CD4-positive, alpha-beta T cell treated with Interleukin-12 subunit alpha and Interleukin-12 subunit beta, for 1 hour (primary cell): ENCODE data around the gene PKD1.
A peak's percentile ranks its signal among the peaks of the same experiment; 100 is the strongest.

Experiments
- DNase-seq: peaks from one replicate; pipeline ENCODE4 v3.0.0-alpha.2; 2020

Gene PKD1

DNA sequence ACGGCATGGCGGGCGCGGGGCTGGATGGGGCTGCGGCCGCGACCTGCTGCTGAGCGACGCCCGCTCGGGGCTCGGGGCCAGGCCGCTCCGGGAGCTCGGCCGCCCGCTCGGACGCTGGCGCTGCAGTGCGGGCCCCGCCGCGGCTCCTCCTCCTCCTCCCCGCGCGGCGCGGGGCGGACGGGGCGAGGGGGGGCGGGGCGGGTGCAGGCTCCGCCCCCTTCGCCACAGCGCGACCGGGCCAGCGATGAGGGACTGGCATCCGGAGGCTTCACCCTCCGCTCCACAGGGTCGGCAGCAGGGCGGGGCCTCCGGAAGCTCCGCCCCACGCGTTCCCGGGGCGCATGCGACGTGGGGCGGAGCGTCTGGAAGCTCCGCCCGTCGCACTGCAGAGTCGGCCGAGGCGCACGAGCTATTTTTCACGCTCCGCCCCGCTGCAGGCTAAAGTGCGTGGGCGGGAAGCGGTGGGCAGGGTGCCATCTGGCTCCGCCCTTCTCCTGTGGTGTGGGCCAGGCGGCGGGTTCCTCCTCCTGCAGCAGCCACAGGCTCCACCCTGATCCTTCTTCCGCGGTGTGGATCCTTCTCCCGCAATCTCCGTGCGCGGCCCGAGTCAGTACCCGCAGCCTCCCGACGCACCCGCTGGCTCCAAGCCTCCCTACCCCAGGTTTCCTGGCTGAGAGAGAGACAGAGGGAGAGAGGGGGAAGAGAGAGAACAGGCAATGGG is at the start of gene PKD1:
Gene PKD1, minus strand, starts transcription at position 129 of the 721 bp plus-strand sequence. CDS start 209 bp downstream, outside the sequence.
- peak; percentile 99 for DNase-seq

DNA sequence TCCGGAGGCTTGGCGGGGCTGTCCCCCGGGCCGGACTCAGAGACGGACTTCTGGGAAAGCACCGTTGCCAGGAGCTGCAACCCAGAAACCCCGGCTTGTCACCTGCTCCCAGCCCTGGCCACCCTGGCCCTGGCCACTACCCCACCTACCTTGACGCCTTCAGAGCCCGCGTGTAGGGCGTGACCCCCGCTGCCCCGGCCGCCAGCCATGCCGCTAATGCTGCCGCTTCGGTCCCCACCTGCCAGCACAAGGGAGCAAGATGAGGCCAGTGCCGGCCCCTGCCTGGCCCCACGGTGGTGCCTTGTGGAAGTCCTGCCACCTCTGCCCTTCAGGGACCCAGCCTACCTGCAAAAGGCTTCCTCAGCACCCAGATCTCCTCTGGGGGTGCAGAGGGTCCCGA is 49.3 kb upstream of the PKD1 start:
- DNase-seq, result no peak

GRCh38 chr16:2184346-2184745 is 48.6 kb upstream of the PKD1 start:
- no peak for DNase-seq

DNA sequence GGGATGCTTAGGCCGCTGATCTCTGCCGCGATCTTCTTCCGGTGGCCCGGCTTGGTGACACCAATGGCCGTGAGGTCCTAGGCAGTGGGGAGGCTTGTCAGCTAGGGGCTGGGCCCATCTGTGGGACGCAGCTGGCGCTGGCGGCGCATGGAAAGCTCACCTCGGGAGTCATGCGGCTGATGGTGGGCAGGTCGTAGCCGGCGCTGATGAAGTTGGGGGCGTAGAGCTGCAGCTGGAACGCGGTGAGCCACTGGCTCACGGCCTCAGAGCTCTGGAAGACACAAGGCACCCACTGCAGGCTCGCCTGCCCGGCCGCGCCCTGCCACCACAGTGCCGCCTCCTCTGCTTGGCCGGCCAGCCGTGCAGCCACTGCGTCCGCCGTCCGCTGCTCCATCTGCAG is 48.0 kb upstream of the PKD1 start:
- no peak for DNase-seq

DNA sequence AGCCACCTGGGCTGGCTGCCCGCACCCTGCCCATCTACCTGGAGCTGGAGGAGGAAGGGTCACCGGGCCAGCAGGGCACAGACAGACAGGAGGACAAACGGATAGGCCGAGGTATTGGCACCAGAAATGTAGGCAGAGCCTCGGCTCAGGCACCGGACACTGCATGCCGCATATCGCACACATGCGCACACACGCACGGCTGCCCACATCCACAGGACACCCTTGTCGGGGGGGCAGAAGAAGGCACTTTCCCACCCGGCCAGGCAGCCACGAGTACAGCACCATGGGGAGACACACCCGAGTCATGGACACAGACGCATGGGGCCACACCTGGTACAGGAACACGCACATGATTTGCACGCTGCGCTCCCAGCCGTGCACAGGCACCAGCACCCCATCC is 46.3 kb upstream of the PKD1 start:
- no peak for DNase-seq

- DNase-seq, result no peak
Observed at GRCh38 chr16:2180962-2181923, 45.5 kb upstream of the PKD1 start.

DNA sequence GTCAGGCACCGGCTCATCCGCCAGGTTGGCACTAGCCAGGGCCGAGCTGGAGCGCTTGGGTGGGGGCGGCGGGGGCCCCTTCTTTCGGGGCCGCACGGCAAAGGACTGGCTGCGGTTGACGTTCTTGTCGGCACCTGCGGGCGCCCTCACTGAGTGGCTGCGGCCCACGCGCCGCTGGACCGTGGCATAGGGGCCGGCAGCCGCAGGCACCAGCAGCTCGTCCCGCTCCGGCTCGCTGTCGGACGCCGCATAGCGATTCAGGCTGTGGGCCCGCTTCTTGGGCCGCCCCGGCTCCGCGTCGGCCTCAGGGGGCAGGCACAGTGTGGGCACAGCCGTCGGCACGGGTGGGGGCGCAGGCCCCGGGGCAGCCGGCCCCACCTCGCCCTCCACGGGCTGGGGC is 44.8 kb upstream of the PKD1 start:
- DNase-seq, result no peak

- DNase-seq, result no peak
Observed at GRCh38 chr16:2179576-2179975, 43.9 kb upstream of the PKD1 start.

DNA sequence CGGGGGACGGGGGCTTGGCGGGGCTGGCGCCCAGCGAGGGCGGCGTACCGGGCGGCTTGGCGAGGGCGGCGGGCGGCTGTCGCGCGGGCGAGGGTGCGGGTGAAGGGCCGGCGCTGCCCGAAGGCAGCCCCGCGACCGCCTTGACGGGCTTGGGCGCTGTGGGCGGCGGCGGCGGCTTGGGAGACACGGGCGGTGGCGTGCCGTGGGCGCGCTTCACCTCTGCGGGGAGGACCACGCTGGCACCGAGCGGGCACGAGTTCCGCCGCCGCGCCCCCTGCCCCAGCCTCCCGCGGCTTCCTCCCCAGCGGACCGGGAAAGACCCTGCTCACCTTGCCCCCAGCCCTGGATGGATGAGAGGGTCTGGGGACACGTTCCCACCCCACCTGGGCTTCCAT is 43.4 kb upstream of the PKD1 start:
- no peak for DNase-seq

DNA sequence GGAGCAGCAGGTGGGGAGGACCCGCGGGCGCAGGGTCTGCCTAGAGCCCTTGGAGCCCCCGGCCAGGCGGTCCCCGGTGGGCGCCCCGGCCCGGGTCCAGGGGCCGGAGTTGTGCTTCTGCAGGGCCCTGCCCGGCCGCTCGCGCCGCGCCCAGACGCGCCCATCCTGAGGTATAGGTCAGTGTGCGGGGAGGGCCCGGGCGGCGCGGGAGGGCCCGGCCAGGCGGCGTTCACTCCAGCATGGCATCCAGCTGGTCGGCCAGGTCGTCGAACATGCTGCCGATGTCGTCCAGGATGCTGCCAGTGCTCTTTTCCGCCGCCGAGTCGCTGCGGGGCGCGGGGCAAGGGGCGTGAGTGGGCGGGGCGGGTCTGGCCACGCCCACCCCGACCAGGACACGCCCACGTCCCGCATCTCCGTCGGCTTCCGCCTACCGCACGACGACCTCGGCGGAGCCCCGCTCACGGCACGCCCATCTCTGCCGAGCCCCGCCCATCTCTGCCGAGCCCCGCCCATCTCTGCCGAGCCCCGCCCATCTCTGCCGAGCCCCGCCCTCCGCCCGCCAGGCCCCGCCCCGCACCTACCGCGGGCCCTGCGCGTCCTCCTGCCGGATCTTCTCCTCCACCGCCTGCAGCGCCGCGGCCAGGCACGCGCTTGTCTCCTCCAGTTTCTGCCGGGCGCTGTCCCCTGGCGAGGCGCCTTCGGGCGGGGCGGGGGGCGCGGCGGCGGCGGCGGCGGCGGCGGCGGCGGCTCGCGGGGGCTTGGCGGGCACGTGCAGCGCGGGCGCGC is 42.8 kb upstream of the PKD1 start:
- DNase-seq, result peak; percentile 52

GRCh38 chr16:2177561-2177960 is 41.9 kb upstream of the PKD1 start:
- no peak for DNase-seq

DNA sequence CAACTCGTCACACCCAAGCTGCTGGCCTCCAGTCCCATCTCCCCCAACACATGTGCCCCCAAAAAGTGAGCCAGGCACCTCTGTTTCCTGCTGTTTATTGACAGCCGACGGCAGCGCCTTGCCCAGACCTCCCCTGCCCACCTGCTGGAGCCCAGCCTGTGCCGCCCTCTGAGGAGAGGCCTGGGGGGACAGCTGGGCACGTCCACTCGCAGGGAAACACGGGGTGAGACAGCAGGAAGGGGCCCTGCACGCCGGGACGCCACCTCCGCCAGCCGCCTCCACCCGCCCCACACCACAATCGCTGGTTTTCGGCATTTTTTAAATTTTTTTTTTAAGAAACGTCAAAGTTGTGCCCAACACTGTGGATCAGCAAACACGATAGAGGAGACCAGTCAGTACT is 41.4 kb upstream of the PKD1 start:
- no peak for DNase-seq

DNA sequence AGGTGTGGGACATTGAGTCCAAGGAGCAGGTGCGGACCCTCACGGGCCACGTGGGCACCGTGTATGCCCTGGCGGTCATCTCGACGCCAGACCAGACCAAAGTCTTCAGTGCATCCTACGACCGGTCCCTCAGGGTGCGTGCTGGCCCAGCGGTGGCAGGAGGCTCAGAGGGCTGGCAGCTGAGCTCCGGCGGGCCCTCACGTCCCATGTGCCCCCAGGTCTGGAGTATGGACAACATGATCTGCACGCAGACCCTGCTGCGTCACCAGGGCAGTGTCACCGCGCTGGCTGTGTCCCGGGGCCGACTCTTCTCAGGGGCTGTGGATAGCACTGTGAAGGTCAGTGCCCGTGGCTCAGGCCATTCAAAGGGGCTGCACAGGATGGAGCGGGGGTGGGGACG is 40.3 kb upstream of the PKD1 start:
- no peak for DNase-seq

GRCh38 chr16:2175454-2175853 is 39.8 kb upstream of the PKD1 start:
- no peak for DNase-seq

GRCh38 chr16:2174396-2175131 is 38.9 kb upstream of the PKD1 start:
- no peak for DNase-seq

DNA sequence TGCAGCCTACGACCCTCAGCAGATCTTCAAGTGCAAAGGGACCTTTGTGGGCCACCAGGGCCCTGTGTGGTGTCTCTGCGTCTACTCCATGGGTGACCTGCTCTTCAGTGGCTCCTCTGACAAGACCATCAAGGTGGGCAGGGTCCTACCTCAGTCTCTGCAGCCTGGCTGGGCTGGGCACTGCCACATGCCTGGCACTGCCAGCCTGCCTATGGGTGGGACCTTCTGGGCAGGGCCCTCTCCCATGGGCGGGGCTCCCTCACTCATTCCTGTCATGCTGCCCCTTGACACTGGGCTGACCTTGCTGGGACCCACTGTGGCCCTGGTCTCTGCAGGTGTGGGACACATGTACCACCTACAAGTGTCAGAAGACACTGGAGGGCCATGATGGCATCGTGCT is 38.2 kb upstream of the PKD1 start:
- no peak for DNase-seq

GRCh38 chr16:2173366-2173765 is 37.7 kb upstream of the PKD1 start:
- no peak for DNase-seq

DNA sequence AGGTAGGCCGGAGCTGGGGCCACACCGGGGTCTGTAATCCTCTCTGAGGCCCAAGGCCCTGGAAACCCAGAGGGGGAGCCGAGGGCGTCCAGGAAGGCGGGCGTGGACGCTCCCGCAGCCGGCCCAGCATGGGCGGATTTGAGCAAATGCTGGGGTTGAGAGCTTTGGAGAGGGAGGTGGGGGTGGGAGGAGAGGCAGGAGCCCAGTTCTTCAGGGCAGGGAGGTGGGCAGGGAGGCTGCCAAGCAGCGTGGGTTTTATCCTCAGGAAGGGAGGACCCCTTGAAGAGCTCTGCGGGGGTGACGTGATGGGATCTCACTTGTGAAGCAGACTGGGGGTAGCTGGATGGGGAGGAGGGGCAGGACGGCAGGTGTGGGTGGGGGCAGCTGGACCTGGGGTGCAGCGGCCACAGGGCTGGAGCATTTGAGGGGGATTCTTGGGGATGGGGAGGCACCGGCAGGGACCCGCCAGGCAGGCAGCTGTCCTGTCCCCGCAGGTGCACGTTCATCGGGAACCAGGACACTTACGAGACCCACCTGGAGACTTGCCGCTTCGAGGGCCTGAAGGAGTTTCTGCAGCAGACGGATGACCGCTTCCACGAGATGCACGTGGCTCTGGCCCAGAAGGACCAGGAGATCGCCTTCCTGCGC is 37.1 kb upstream of the PKD1 start:
- DNase-seq, result no peak

- no peak for DNase-seq
Observed at GRCh38 chr16:2171601-2172178, 36.0 kb upstream of the PKD1 start.

GRCh38 chr16:2170587-2171435 is 35.1 kb upstream of the PKD1 start:
- DNase-seq, result no peak

DNA sequence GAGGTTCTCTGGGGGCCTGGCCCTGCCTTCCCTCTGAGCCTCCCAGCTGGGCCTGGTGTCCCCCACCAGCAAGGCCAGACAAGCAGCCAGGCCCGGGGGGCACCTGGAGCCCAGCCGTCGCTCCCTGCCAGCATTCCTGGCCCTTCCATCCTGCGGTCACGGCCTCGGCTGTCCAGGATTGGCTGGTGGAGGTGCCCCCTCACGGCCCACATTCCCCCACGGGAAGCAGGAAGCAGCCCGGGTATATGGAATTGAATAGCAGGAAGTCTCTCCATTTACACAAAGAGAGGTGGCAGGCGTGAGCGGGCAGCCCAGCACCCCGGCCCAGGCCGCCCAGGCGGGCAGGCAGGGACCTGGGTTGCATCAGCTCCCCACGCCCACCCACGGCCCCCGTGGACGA is 34.4 kb upstream of the PKD1 start:
- DNase-seq, result no peak
